Loucy (cell line): ENCODE data around the gene PRM1.

Experiments
- CTCF ChIP-seq: fragments of 200-600 bp; sonication (generic); conservative IDR thresholded peaks from 2 replicates; pipeline ENCODE4 v1.5.1; 2014; ENCODE audit warnings: mild to moderate bottlenecking, antibody characterized with exemption, low read length
- EZH2phosphoT487 ChIP-seq: fragments of 200-600 bp; IDR thresholded peaks from 2 replicates; pipeline ENCODE4 v1.6.1; 2018; ENCODE audit warnings: antibody characterized with exemption, mild to moderate bottlenecking, moderate library complexity, borderline replicate concordance

GRCh38 chr16:11329891-11330290, 48.8 kb upstream of the PRM1 start:
- TF ChIP-seq CTCF (no peak), EZH2phosphoT487 (no peak)
